Stimulated activated CD4-positive, alpha-beta T cell treated with anti-CD3 and anti-CD28 coated beads, Interleukin-15, amount 100 ng/mL, for 1 hour (primary cell): ENCODE results near the gene PPP2R2C.

ENCODE experiments used
- DNase-seq, 2 donors: peaks; one replicate each; pipeline ENCODE4 v3.0.0-alpha.2; 2020; ENCODE audit warnings: low read depth in 1 of 2, low spot score in 1 of 2

The PPP2R2C gene

DNA sequence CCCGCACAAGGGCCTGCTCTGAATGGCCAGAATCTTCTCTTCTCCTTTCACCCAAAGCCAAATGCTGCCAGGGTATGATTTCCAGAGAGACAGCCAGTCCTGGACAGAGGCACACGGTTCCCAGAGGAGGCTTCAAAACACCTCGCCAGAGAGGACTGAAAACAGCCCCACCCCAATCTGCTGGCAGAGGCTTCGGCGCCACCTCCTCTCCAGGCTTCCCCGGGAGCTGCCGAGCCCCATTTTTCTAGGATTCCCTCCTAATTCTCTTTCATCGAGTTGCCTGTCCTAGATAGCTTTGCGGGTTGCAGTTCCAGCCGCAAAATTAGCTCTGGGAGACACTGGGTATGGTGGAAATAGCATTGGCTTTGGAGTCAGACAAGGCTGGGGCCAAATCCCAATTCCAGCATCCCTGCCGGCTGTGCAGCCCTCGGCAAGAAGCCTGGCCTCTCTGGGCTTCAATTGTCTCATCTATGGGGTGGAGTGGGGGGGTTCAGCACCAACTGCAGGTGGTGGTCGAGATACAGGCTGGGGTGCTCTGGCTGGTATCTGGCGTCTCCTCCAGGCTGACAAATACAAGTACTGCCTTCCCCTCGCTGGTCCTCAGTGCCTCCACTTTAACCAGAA lies 22.6 kb downstream of the PPP2R2C start:
- no peak for DNase-seq

DNA sequence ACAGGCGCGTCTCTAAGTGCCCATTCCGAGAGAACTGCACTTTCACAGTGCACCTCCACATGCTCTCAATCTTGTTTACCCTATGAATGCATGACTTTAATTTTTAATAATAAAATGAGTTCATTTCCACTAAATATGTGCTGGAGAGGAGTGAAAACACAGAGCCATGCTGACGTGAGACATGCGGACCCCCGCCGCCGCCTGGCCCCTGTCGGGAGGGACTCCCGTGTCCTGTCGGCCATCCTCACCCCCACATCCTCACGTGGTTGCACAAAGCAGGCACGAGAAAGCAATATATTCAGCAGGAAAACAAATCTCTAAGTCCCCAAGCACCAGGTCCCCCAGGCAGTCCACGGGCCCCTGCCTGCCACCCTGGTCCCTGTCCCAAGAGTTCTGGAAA lies 23.1 kb downstream of the PPP2R2C start:
- DNase-seq, result no peak

DNA sequence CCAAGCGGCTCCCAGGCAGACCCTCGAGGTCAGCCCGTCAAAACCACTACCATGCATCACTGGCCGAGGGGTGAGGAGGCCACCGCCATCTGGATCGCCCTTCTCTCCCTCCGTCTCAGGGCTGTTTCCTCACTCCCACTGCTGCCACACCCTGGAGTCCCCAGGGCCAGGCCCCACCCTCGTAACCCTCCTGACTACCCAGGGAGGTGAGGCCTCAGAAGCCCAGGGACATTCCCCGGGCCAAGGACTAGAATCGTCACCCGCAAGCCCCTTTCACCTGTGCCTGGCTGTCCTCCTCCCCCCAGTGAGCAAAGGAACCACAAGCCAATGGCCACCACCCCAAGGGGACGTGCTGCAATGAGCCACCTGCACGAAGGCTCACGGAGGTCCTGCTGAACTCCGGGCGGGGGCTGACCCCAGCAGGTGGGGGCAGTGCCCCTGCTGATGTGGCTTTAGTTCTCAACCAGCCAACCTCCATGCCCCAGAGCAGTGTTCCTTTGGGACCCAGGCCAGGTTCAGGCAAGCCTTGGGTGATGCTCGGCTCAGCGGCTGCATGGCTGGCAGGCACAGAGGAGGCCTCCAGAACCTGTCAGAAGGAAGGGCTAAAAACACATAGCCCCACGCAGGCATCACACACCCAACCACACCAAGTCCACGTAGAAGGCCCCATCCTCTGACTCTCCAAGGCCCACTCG lies 23.8 kb downstream of the PPP2R2C start:
- DNase-seq, result no peak

DNA sequence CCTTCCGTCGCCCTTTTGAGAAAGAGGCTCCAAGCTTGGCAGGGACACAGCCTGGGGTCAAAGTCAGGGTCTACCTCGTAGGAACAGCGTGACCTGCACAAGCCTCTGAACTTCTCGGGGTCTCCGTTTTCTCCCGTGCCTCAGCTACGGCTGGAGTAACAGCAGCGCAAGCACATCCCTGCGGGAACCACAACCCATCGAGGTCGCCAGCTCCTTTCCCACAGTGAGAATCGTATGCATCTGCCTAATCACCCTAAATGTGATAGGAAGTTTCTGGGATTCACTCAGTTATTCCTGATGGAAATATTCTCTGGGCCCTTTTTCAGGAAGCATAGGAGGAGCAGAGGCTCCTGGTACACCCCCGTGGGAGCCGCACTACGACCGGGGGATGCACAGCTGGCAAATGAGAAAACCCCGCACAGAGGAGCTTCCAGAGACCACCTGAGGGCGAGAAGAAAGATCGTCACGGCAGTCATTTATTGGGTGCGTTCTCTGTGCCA lies 24.7 kb downstream of the PPP2R2C start:
- no peak for DNase-seq

DNA sequence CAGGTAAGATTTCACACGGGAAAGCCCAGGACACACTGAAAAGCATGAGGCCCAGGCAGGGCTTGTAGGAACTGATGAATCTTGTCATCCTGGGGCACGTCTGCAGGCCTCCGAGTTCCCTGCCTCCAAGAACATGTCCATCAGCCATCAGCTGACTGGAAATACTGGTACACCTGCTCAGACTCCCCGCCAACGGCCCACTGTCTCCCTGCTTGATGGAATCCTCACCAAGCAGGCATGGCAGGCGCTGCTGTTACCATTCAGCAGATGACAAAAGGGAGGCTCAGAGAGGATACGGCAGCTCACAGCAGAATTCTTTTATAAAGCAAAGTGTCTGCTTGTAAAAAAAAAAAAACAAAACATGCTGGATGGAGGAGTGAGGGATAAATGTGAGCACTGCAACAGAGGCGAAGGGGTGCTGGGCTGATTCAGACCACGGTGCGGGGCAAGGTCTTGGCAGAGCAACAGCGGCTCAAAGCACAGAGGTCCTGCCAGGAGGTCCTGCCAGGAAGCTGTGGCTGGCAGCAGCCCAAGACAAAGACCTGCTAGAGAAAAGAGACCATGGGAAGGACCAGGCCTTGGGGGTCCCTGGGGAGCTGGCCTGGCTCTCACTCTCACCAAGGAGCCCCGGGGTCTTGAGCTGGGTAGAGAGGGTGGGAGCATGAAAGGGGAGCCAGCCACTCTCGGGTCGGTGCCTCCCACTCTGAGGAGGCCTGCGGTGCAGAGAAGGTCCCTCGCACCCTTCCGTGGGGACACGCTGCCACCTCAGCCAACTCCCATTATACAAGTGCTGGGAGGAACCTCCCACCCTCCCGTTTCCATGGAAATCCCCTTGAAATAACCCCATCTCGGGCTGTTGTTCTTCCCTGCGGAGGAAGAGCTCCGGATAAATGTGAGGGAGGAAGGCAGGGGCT lies 25.6 kb downstream of the PPP2R2C start:
- no peak for DNase-seq

DNA sequence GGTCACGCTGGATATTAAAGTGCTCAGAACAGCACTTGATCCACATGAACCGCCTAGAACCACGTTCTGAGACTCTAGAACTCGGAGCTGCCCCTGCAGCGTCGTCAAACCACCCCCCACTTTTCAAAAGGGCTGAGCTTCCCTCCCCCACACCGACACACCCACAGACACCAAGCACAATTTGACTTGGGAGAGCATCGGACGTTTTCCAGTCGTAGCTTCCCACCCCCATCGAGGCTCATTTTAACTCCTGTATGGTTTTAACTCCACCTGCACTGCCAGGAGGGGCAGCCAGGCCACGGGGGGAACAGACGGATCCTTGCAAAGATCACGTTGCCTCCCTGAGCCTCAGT lies 26.3 kb downstream of the PPP2R2C start:
- no peak for DNase-seq

DNA sequence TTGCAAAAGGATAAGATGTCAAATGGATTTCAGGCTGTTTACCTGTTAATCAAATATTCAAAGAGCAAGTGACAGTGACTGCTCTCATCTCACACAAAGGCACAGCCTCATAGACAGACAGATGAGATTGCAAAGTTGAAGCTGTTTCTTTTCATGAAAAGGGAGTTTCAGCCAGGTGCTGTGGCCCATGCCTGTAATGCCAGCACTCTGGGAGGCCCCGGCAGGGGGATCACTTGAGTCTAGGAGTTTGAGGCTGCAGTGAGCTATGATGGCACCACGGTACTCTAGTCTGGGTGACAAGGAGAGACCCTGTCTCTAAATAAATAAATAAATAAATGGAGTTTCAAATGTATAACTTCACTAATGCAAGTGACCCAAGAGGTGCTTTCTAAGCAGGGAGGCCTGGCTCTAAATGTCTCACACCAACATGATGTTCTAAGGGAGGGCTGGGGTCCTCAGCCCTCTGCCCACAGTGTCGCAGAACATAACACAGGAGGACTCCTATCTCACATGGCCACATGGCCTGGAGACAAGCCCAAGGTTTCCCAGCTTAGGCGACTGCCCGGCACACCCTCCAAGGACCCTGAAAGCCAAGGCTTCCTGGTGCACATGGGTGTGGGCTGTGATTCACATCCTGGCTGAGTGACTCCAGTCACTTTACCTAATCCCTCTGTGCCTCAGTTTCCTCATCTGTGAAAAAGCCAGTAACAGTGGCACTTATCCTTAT lies 26.8 kb downstream of the PPP2R2C start:
- DNase-seq, result no peak

DNA sequence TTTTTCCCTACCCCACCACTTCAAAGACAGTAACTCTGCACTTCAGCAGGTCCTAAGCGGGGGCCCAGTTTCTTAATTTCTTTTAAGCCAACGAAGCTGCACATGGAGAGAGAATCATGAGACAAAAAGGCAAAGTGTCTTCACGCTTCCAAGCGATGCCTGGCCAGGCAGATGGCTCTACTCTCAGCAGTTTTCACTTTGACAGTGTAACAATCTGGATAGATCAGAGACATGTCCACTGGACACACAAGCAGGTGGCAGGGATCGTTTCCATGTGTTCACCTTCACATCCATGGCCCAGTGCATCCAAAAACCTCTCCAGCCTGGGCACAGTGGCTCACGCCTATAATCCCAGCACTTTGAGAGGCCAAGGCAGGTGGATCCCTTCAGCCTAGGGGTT lies 27.8 kb downstream of the PPP2R2C start:
- no peak for DNase-seq

DNA sequence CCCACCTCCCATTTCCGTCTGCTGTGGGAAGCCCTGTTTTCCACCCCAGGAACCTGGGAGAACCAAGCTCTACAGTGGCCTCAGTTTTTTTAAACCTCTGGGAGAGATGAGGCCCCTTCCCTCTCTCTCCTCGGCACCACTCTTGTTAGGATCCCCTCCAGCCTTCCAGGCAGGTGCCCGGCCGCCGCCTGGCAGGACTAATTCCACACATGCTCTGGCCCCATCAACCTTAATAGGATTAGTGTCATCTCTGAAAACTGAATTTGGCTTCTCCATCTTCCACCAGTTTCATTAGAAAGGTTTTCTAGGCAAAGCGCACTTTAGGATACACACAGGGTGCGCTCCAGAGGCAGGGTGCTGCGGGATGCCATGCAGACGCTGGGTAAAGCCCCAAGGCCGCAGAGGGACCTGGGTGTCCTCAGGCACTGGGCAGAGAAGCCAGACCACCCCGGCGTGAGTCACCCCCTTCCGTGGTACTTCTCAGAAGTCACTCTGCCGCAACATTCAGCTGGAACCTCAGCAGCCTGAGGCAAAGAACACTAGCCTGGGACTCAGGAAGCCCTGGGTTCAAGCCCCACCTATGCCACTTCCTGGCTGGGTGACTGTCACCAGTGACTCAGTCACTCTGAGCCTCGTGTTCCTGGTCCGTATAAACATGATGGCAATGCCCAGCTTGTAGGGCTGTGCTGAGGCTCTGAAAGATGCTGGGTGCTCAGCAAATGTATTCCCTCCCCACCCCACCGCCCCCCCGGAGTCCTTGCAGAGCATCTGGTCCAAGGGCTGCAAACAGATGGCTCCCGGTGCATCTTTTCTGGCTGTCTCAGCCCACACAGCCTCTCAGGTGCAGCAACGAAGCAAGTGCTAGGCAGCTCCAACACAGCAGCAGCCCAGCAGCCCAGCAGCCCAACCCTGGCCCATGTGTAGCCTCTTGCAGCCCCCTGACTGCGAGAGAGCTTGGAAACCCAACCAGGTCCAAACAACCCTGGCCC lies 29.1 kb downstream of the PPP2R2C start:
- no peak for DNase-seq

DNA sequence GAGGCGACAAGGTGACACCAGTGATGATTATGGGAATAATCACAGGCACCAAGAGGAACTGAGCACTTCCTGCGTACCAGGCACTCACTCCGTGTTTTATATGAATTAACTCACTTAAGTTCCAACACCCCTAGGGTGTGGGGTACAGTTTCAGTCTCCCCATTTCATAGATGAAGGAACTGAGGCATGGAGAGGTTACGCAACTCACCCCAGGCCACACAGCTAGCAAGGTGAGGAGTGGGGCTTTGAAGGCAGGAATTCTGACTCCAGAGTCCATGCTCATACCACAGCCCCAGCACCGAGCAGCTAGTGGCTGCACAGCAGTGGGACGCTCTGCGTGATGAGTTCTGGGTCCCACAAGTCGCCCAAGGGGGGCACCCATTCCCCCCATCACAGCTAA lies 29.9 kb downstream of the PPP2R2C start:
- no peak for DNase-seq

DNA sequence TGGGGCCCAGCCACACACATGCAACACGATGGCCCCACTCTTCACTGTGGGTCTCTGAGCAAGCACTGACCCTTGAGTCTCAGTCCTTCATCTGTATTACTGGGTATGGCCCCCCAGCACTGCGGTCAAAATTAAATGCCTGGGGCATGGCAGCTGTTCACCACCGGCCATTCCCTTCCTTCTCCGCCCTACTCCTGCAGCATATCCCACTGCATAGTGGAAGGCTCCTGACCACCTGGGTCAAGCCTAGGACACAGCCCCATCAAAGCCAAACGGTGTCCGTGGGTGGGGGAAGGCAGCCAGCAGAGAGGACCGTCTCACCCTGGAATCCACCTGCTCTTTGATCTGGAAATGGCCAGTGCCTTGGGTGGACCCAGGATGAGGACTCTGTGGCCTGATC lies 30.7 kb downstream of the PPP2R2C start:
- no peak for DNase-seq

DNA sequence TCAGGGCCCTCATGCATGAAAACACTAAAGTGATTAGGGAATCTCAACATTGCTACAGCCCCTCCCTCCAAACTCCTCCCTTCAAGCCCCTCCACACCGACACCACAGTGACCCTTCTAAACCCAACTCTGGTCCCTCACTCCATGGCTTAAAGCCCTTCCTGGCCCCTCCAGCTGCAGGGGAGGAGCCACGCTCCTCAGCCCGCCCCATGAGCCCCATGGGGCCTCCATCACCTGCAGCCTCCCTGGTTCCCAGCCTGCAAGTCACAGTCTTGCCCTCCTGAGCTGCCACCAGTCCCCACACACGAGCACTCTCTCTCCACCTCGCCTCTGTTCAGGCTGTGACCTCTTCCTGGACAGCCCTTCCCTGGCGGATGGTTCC lies 31.2 kb downstream of the PPP2R2C start:
- no peak for DNase-seq

DNA sequence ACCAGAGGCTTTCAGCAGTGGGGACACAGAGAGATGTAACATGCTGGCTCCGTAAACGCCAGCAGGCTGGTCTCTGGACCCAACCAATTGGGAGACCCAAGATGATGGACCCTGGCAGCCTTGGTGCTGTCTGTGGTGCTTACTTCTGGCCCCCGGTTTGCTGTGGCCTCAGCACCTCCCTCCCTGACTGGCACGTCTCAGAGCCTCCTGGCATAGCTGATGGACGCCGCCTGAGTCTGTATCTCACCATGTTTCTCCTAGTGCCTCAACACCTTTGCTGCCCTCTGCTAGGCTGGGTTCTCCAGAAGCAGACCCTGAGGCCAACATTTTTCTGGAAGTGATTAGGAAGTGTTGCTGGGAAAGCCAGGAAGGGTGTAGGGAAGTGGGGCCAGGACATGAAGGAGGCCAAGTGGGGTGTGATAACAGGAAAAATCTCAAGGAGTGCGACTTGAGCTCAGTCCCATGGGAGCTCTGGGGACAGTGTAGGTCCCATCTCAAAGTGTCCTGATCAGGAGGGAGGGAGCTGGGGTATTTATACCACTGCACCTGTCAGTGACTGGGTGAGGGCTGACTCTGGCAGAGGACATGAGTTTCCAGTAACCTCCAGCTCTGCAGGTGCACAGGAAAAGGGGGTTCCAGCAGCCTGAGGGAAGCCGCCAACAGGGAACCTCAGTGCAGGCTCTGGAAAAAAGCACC lies 31.8 kb downstream of the PPP2R2C start:
- no peak for DNase-seq

DNA sequence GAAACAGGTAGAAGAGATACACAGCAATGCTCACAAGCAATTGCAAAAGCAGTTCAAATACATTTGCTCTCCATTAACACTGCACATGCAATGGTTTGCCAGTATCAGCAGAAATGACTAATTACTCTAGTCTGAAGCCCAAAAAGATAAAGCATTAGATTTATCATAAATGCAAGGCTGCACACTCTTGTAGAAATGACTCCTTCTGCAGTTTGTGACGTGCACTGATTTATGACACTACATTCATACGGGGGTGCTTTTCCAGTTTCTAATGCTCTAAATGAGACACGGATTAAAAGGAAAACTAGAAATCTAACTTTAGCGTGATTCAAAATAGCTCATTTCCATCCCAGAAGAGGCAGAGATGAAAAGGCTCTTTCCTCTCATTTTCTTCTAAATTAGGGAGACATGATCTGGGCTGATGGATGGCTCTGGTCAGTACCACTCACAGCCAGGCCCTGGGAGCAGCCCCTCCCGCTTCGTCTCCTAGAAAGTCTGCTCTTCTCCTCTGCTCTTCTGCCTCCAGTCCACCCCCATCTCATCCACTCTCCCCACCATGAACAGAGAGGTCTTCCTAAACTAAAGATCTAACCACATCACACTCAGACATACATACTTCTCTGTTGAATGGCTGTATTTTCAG lies 33.2 kb downstream of the PPP2R2C start:
- no peak for DNase-seq

DNA sequence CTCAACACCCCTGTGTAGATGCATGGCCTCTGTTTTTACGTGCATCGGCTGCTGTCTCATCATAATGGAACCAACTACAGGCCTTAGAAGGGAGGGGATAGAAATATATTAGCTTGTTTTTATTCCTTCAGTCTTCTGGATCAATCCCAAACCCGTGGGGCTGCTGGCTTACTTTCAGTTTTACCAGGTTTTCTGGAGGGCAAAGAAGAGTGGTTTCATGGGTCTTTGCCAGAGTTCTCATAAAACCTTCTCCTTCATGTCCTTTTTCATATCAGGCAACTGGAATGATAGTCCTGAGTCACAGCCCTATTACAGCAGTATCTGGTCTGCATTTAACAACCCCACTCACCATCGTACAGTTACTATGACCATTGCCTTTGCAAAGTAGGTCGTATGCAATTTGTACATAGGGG lies 34.6 kb downstream of the PPP2R2C start:
- DNase-seq, result no peak

DNA sequence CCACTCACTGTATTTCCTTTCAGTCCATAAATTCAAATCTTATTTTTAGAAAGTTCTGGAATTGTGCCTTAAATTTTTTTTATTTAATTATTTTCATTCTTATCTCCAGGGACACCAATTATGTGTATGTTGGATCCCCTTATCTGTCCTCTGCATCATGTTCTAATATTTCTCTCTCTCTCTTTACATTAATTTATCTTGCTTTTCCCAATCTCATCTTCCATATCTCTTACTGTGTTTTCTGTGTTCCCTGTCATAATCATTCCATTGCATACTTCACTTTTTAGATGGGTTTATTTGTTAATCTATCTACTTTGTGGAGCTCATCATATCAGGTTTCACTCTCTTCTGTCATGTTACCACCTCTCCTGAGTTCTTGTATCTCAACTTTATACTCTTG lies 37.4 kb downstream of the PPP2R2C start:
- no peak for DNase-seq

DNA sequence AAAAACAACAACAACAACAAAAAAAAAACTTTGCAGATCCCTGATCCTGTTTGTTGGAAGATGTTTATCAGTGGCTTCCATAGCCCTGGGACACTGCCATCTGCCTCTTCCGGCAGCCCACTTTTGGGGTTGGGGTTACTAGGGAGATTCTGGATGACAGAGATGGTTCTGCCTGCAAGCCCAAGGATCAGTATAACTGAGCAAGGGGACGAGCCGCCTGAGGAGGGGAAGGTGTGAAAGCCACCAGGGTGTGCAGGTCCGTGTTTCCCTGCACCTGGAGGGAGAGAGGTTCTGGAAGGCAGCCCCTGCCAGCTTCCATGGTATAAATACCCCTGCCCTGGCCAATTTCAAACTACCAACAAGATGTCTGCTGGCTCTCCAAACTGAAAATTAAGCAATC lies 41.5 kb downstream of the PPP2R2C start:
- DNase-seq, result no peak

DNA sequence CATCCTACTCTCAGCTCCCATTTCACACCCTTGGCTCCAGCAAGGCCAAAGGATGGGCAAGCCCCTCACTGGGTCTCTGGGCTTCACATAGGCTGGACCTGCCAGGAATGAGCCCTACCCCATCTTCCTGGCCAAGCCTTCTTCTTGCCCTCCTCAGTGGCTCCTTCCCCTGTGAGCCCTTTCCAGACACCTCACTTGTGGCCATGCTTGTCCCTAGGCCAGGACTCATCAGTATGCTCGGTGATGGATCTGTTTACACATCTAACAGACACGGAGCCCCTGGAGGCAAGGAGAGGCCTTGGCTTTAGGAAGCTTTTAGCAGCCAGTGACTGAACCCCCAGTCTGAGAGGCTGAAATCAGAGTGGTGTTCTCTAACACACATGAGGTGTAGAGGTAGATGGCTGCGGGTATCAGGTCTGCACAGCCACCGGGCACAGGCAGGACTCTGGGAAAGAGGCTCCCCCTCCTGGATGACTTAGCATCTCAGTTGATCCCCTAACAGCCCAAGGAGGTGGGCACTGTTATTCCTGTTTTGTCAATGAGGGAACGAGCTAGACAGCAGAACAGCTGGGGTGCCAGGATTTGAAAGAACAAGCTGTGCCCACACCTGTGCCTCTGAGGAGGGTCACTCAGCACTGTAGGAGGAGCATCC lies 44.8 kb downstream of the PPP2R2C start:
- DNase-seq, result no peak
